Osteoblast (primary cell): ENCODE measurements around the gene SH2B2. TPM values are rescaled to one million over a fixed set of nuclear protein-coding genes. Genes with fewer than 3 reads are reported as not detected.

Experiments used
- DNase-seq: peaks from one replicate; pipeline ENCODE4 v3.0.0; 2011; ENCODE audit warnings: low spot score, mixed read lengths; ENCODE audit not compliant: insufficient read length; ENCODE audit errors: missing footprints
- H2AFZ ChIP-seq: 2 replicates; pipeline ENCODE4 v1.6.0; 2011; ENCODE audit warnings: mild to moderate bottlenecking, low read length
- H3K27ac ChIP-seq: 2 replicates; pipeline ENCODE4 v1.5.1; 2011; ENCODE audit warnings: mild to moderate bottlenecking, low read depth, low read length, moderate library complexity
- H3K27me3 ChIP-seq: 2 replicates; pipeline ENCODE4 v1.6.0; 2012; ENCODE audit warnings: mild to moderate bottlenecking, control low read depth, inconsistent platforms, low read length, moderate library complexity; ENCODE audit not compliant: insufficient read depth
- H3K36me3 ChIP-seq: 2 replicates; pipeline ENCODE4 v1.5.1; 2011; ENCODE audit warnings: mild to moderate bottlenecking, low read length, control low read depth, moderate library complexity; ENCODE audit not compliant: insufficient read depth
- H3K4me1 ChIP-seq: 2 replicates; pipeline ENCODE4 v1.5.1; 2011; ENCODE audit warnings: mild to moderate bottlenecking, low read length, control low read depth, moderate library complexity; ENCODE audit not compliant: insufficient read depth
- H3K4me2 ChIP-seq: 2 replicates; pipeline ENCODE4 v1.6.0; 2011; ENCODE audit warnings: mild to moderate bottlenecking, low read length; ENCODE audit not compliant: insufficient read depth
- H3K4me3 ChIP-seq: fragments of 200-600 bp; sonication (generic); 3 replicates; pipeline ENCODE4 v1.5.1; 2012; ENCODE audit warnings: mild to moderate bottlenecking, low read length, inconsistent platforms; ENCODE audit not compliant: insufficient read depth
- H3K79me2 ChIP-seq: 2 replicates; pipeline ENCODE4 v1.6.0; 2012; ENCODE audit warnings: mild to moderate bottlenecking, low read length, control low read depth, inconsistent platforms; ENCODE audit not compliant: insufficient read depth
- H3K9me3 ChIP-seq: 2 replicates; pipeline ENCODE4 v1.5.1; 2011; ENCODE audit warnings: low read depth, low read length, control low read depth
- H4K20me1 ChIP-seq: 2 replicates; pipeline ENCODE4 v1.6.0; 2012; ENCODE audit warnings: mild to moderate bottlenecking, low read length, control low read depth; ENCODE audit not compliant: insufficient read depth
- total RNA-seq: library from RNA; depleted of rRNA; stranded (reverse); fragments of >200 nt; gene quantifications from 2 replicates; pipeline ENCODE4 v1.2.3, GENCODE V29; 2012
- TF ChIP-seq, protein P1 (sequence below): IDR thresholded peaks from 2 replicates; pipeline ENCODE4 v1.5.1; 2011; ENCODE audit warnings: mild to moderate bottlenecking, low read depth, low read length, moderate library complexity; ENCODE audit errors: extremely low read depth

SH2B2 gene
- total RNA-seq, 1 donor, result 2.2 TPM

DNA sequence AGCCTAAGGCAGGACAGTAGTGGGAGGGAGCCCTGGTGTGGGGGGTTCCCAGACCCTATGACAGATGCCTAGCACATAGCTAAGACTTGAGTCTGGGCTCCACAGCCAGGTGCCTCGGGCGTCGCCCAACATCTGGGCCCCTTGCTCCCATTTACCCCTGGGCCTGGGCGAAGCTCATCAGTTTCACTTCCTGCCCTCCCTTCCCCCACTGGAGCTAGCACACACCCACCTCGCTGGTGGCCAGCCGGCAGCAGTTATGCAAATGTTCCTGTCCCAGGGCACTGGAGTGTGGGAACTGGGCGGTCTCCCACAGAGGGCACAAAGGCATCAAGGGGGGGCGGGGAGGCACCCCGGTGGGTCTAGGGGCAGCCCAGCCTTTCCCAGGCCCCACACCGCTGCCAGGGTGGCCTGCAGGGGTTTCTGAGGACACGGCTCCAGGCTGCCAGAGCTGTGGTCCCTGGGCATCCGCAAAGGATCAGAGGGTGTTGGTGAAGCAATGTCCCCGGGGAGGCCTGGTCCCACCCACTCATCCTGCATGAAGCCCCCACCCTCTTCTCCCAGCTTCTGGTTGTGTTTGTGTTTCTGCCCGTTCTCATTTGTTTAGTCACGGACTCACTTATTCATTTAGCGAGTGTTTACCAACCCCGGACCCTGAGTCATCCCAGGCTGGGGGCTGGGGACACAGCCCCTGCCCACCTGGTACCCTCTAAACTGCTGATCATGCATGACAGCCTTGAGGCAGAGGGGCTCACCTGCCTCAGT lies 20.4 kb downstream of the SH2B2 start:
- Histone ChIP-seq H3K36me3 (no peaks in the 10 kb centered on the region), H3K27ac (peak overlapping the region; percentile 13), H3K4me3 (peak overlapping the region; percentile 61), H2AFZ (peak overlapping the region; percentile 63), H3K4me1 (peaks cover 11% of the 10 kb centered on the region), H3K27me3 (no peaks in the 10 kb centered on the region), H3K9me3 (no peaks in the 10 kb centered on the region), H3K79me2 (no peaks in the 10 kb centered on the region), H4K20me1 (no peaks in the 10 kb centered on the region), H3K4me2 (peak overlapping the region; percentile 83)
- DNase-seq, result peak; percentile 98
- TF ChIP-seq, protein P1, sequence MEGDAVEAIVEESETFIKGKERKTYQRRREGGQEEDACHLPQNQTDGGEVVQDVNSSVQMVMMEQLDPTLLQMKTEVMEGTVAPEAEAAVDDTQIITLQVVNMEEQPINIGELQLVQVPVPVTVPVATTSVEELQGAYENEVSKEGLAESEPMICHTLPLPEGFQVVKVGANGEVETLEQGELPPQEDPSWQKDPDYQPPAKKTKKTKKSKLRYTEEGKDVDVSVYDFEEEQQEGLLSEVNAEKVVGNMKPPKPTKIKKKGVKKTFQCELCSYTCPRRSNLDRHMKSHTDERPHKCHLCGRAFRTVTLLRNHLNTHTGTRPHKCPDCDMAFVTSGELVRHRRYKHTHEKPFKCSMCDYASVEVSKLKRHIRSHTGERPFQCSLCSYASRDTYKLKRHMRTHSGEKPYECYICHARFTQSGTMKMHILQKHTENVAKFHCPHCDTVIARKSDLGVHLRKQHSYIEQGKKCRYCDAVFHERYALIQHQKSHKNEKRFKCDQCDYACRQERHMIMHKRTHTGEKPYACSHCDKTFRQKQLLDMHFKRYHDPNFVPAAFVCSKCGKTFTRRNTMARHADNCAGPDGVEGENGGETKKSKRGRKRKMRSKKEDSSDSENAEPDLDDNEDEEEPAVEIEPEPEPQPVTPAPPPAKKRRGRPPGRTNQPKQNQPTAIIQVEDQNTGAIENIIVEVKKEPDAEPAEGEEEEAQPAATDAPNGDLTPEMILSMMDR, result no peak

DNA sequence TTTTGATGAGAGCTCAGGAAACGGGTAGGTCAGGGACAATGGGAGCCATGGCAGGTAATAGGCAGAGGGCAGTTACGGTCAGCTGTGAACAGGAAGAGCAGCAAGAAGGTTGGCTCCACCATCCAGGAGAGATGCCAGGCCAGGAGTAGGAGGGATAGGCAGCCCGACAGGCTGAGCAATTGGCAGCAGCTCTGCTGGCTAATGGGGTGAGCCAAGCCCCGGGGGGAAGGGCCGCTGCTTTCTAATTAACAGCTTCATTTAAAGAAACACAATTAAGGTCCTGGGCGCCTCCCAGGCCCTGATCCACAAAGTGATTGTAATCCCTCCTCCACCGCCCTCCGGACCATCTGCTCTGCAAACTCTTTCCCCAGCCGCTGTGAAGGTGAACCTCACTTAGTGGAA lies 23.7 kb downstream of the SH2B2 start:
- DNase-seq, result peak; percentile 43
- no peaks in the 10 kb centered on the region for H3K27me3 ChIP-seq
- H3K9me3 ChIP-seq, result no peaks in the 10 kb centered on the region
- peaks cover 11% of the 10 kb centered on the region for H3K4me1 ChIP-seq
- TF ChIP-seq, protein P1, result no peak
- no peak overlapping the region for H3K4me2 ChIP-seq
- H3K36me3 ChIP-seq, result no peaks in the 10 kb centered on the region
- H3K27ac ChIP-seq, result no peak overlapping the region
- H3K4me3 ChIP-seq, result no peak overlapping the region
- H3K79me2 ChIP-seq, result no peaks in the 10 kb centered on the region
- no peak overlapping the region for H2AFZ ChIP-seq
- H4K20me1 ChIP-seq, result no peaks in the 10 kb centered on the region

DNA sequence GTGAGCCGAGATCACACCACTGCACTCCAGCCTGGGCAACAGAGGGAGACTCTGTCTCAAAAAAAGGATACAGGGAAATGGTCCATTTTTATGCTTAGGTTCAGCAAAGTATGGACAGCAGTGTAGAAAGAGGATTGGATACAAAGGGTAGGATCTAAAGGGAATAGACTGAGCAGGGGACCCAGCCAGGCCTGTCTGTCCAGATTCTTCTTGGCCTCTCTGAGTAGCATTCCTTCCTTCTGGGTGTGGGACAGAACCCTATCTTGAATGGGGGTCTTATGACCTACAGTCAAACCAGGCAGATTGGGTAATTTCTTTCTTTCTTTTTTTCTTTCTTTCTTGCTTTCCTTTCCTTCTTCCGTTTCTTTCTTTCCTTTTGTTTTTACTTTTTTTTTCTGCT lies 25.6 kb downstream of the SH2B2 start:
- TF ChIP-seq, protein P1, result no peak
- Histone ChIP-seq H3K4me1 (peaks cover 3% of the 10 kb centered on the region), H3K4me3 (no peak overlapping the region), H3K36me3 (no peaks in the 10 kb centered on the region), H3K9me3 (no peaks in the 10 kb centered on the region), H3K27me3 (no peaks in the 10 kb centered on the region), H3K27ac (no peak overlapping the region), H3K4me2 (no peak overlapping the region), H3K79me2 (no peaks in the 10 kb centered on the region), H2AFZ (no peak overlapping the region), H4K20me1 (no peaks in the 10 kb centered on the region)
- DNase-seq, result no peak

DNA sequence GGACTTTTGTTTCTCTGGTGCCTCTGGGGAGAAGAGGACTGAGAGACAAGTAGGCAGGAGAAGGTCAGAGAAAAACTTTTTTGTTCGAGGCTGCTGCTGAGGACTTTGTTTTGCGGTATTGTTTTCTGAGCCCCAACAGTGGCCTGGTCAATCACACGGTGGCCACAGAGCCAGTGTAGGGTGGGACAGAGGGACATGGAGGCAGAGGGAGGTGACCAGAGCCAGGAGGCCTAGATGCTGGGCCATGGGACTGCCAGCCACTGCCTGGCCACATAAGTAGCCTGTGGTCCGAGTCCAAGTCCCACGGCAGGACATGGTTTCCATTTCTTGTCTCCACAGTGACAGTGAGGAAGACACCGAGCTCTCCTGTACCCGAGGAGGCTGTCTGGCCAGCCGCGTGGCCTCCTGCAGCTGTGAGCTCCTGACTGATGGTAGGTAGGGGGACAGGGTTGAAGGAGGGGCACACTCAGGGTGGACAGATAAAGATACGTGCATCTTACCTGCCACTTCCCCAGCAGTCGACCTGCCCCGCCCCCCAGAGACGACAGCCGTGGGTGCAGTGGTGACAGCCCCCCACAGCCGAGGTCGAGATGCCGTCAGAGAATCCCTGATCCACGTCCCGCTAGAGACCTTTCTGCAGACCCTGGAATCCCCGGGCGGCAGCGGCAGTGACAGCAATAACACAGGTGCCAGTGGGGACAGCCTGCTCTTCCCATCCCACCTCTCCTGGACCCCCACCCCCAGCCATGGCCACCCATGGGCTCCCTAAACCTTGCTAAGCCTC lies 27.5 kb downstream of the SH2B2 start:
- no peak overlapping the region for H3K27ac ChIP-seq
- no peaks in the 10 kb centered on the region for H3K27me3 ChIP-seq
- H3K36me3 ChIP-seq, result no peaks in the 10 kb centered on the region
- no peaks in the 10 kb centered on the region for H3K79me2 ChIP-seq
- no peaks in the 10 kb centered on the region for H3K4me1 ChIP-seq
- H2AFZ ChIP-seq, result no peak overlapping the region
- H4K20me1 ChIP-seq, result no peaks in the 10 kb centered on the region
- TF ChIP-seq, protein P1, result no peak
- H3K4me3 ChIP-seq, result no peak overlapping the region
- no peak overlapping the region for H3K4me2 ChIP-seq
- no peaks in the 10 kb centered on the region for H3K9me3 ChIP-seq
- peak; percentile 69 for DNase-seq
